ENCODE measurements around the gene DLEC1.

DNA sequence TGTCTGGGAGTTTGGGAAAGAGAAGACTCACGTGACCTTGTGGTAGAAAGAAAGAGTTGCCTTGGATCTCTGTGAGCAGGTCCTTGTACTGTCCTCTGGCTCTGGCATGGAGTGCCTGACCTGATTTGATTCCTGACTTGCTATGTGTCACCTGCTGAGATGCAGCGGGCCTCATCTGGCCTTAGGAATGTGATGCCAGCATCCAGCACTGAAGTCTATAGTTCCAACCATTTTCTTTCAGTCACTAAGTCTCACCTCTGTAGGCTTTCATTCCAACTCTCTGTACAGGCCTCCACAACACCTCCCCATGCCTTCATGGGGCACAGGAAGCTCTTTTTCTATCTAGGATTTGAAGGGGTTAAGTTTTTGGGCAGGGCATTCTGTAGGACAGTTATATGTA lies 114.2 kb downstream of the DLEC1 start:
- TF ChIP-seq, protein P1, sequence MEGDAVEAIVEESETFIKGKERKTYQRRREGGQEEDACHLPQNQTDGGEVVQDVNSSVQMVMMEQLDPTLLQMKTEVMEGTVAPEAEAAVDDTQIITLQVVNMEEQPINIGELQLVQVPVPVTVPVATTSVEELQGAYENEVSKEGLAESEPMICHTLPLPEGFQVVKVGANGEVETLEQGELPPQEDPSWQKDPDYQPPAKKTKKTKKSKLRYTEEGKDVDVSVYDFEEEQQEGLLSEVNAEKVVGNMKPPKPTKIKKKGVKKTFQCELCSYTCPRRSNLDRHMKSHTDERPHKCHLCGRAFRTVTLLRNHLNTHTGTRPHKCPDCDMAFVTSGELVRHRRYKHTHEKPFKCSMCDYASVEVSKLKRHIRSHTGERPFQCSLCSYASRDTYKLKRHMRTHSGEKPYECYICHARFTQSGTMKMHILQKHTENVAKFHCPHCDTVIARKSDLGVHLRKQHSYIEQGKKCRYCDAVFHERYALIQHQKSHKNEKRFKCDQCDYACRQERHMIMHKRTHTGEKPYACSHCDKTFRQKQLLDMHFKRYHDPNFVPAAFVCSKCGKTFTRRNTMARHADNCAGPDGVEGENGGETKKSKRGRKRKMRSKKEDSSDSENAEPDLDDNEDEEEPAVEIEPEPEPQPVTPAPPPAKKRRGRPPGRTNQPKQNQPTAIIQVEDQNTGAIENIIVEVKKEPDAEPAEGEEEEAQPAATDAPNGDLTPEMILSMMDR (IDR thresholded peaks at IDR 0.05), result no peak
- TF ChIP-seq MYC (IDR thresholded peaks at IDR 0.05; ENCODE audit: borderline replicate concordance, low read length) (no peak), CHD2 (IDR thresholded peaks at IDR 0.05; ENCODE audit: low read length, partially characterized antibody) (no peak), EP300 (IDR thresholded peaks at IDR 0.05) (no peak), POLR2A (IDR thresholded peaks at IDR 0.05; ENCODE audit: low read length) (no peak), RCOR1 (IDR thresholded peaks at IDR 0.05; ENCODE audit: low read depth, low read length) (no peak), RNF2 (IDR thresholded peaks at IDR 0.05; ENCODE audit: borderline replicate concordance, low read depth) (no peak), CEBPB (IDR thresholded peaks at IDR 0.05) (no peak), JUN (IDR thresholded peaks at IDR 0.05) (no peak), FOXS1 (CRISPR knock-in tag; IDR thresholded peaks at IDR 0.05) (no peak), SMC3 (IDR thresholded peaks at IDR 0.05) (no peak), NR3C1 (IDR thresholded peaks at IDR 0.05) (no peak)
- TF ChIP-seq, protein P2, sequence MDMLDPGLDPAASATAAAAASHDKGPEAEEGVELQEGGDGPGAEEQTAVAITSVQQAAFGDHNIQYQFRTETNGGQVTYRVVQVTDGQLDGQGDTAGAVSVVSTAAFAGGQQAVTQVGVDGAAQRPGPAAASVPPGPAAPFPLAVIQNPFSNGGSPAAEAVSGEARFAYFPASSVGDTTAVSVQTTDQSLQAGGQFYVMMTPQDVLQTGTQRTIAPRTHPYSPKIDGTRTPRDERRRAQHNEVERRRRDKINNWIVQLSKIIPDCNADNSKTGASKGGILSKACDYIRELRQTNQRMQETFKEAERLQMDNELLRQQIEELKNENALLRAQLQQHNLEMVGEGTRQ (IDR thresholded peaks at IDR 0.05), result no peak

Data from A549 (cell line).